ENCODE data around the gene TSACC.

DNA sequence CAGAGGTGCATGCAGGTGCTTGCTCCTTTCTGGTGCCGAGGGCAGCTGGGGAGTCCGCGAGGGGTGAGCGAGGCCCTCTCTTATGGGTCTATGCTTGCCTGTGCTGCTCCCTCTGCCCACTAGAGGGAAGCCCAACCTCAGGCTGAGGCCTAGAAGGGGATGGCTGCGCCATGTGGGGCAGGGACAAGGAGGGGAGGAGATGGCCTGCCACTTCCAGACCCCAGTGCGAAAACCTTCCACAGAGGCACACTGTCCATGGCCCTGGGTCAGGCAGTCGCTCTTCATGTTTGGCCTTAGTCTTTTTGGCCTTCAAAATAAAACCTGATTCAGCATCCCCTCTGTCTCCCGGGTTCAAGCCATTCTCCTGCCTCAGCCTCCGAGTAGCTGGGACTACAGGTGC, 44.7 kb downstream of the TSACC start:
- TF ChIP-seq, protein P1, sequence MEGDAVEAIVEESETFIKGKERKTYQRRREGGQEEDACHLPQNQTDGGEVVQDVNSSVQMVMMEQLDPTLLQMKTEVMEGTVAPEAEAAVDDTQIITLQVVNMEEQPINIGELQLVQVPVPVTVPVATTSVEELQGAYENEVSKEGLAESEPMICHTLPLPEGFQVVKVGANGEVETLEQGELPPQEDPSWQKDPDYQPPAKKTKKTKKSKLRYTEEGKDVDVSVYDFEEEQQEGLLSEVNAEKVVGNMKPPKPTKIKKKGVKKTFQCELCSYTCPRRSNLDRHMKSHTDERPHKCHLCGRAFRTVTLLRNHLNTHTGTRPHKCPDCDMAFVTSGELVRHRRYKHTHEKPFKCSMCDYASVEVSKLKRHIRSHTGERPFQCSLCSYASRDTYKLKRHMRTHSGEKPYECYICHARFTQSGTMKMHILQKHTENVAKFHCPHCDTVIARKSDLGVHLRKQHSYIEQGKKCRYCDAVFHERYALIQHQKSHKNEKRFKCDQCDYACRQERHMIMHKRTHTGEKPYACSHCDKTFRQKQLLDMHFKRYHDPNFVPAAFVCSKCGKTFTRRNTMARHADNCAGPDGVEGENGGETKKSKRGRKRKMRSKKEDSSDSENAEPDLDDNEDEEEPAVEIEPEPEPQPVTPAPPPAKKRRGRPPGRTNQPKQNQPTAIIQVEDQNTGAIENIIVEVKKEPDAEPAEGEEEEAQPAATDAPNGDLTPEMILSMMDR (IDR thresholded peaks at IDR 0.05) = peak; percentile 78
- TF ChIP-seq EZH2 (IDR thresholded peaks at IDR 0.05; ENCODE audit: borderline replicate concordance, insufficient read depth, low read depth, low read length, poor library complexity, severe bottlenecking) = no peak

Data from B cell (primary cell).